Jurkat, Clone E6-1 (cell line): ENCODE measurements around the gene WT1.

Experiments used
- DNase-seq: peaks from one replicate; pipeline ENCODE4 v3.0.0-alpha.2; 2011; ENCODE audit warnings: low read depth, low spot score
- H3K4me3 ChIP-seq: 2 replicates; pipeline ENCODE4 v1.5.1; 2011; ENCODE audit warnings: mild to moderate bottlenecking, low read length, control low read depth, moderate library complexity

The WT1 gene

DNA sequence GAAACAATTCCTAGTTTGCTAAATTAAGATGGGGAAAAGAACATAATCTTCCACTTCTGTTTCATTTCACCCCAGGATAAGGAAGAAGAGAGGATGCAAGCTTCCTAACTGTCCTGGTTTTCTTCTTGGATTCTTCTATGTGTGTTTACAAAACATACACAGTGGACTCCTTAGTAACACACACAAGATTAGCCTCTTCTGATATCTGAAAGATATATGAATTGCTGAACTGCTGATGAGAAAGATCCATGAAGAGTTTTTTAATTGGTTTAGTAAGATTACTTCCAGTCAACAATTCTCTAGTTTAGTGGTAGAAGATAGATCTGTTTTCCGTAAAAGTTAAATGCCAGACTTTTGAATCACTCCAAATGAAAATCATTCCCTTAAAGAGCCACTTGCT, 86.8 kb downstream of the WT1 start:
- no peak for DNase-seq
- H3K4me3 ChIP-seq: no peak overlapping the region

GRCh38 chr11:32344946-32345345, 90.4 kb downstream of the WT1 start:
- no peak for DNase-seq
- no peak overlapping the region for H3K4me3 ChIP-seq

- H3K4me3 ChIP-seq: no peak overlapping the region
- peak; percentile 70 for DNase-seq
Observed at GRCh38 chr11:32343325-32344008, 91.9 kb downstream of the WT1 start.

GRCh38 chr11:32341620-32342613, 93.4 kb downstream of the WT1 start:
- H3K4me3 ChIP-seq: no peak overlapping the region
- DNase-seq: no peak

DNA sequence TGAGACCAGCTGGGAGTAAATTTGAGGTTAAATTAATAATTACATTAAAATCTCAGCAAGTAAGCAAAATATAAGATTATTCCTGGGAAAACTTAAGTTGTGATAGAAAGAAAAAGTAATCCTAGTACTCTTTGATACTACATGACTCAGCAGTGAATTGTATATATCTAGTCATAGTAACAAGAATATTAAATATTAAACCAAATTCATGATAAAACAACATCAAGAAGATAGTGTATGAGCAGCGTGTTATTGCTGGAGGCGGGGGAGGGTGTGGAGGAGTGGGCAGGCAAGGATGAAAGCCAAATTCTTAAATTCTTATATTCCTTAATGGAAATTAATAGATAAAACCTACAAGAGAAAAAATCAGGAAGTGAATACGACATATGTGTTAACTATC, 95.2 kb downstream of the WT1 start:
- H3K4me3 ChIP-seq: no peak overlapping the region
- DNase-seq: no peak
